ENCODE data around the gene HRH3. TPM values are rescaled to one million over a fixed set of nuclear protein-coding genes. Genes with fewer than 3 reads are reported as not detected.

Gene HRH3
- total RNA-seq, 1 donor from 2014 or later, result not detected

DNA sequence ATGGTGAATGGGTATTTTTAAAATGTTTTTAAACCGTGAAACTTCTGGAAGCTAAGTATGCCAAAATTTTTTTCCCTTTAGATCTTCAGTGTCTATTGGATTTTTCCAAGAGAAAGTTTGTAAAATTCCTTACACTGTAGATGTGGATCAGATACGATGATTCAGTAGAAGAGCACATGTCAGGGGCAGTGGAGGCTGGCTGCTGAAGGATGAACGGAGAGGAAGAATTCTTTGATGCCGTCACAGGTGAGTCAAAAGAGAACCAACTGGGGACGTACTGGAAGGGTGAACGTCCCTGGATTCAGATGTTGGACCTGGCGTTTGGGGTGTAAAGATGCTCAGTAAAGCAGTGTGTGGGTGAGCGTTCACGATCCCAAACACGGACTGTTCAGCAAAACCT, 35.9 kb upstream of the HRH3 start:
- DNase-seq (ENCODE audit: low read depth), result no peak
- TF ChIP-seq, protein P1, sequence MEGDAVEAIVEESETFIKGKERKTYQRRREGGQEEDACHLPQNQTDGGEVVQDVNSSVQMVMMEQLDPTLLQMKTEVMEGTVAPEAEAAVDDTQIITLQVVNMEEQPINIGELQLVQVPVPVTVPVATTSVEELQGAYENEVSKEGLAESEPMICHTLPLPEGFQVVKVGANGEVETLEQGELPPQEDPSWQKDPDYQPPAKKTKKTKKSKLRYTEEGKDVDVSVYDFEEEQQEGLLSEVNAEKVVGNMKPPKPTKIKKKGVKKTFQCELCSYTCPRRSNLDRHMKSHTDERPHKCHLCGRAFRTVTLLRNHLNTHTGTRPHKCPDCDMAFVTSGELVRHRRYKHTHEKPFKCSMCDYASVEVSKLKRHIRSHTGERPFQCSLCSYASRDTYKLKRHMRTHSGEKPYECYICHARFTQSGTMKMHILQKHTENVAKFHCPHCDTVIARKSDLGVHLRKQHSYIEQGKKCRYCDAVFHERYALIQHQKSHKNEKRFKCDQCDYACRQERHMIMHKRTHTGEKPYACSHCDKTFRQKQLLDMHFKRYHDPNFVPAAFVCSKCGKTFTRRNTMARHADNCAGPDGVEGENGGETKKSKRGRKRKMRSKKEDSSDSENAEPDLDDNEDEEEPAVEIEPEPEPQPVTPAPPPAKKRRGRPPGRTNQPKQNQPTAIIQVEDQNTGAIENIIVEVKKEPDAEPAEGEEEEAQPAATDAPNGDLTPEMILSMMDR (conservative IDR thresholded peaks at IDR 0.05; ENCODE audit: low read depth, low read length), result no peak
- no peak overlapping the region for H3K4me3 ChIP-seq (ENCODE audit: low read depth, low read length)

GRCh38 chr20:62254021-62254724, 34.1 kb upstream of the HRH3 start:
- DNase-seq (ENCODE audit: low read depth), result no peak
- no peak overlapping the region for H3K4me3 ChIP-seq (ENCODE audit: low read depth, low read length)
- TF ChIP-seq, protein P1 (conservative IDR thresholded peaks at IDR 0.05; ENCODE audit: low read depth, low read length), result no peak

DNA sequence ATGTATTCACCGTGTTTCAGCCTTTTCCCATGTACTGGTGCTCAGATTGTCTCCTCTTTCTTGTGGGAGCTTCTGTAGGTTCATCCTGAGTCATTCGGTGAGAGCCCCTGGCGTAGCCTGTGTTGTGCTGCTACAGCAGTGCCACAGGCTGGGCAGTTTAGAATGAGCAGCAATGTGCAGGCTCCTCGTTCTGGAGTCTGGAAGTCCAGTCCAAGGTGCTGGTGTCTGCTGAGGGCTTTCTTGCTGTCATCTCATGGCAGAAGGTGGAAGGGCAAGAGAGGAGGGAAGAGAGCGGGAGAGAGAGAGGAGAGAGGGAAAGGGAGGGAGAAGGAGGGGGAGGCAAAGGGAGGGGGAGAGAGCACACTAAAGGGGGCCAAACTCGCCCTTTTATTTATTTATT, 33.3 kb upstream of the HRH3 start:
- TF ChIP-seq, protein P1 (conservative IDR thresholded peaks at IDR 0.05; ENCODE audit: low read depth, low read length), result no peak
- no peak overlapping the region for H3K4me3 ChIP-seq (ENCODE audit: low read depth, low read length)
- no peak for DNase-seq (ENCODE audit: low read depth)

- no peak overlapping the region for H3K4me3 ChIP-seq (ENCODE audit: low read depth, low read length)
- no peak for DNase-seq (ENCODE audit: low read depth)
- TF ChIP-seq, protein P1 (conservative IDR thresholded peaks at IDR 0.05; ENCODE audit: low read depth, low read length), result no peak
Observed at GRCh38 chr20:62252342-62252966, 32.4 kb upstream of the HRH3 start.

GRCh38 chr20:62248890-62249560, 28.9 kb upstream of the HRH3 start:
- TF ChIP-seq, protein P1 (conservative IDR thresholded peaks at IDR 0.05; ENCODE audit: low read depth, low read length), result no peak
- no peak overlapping the region for H3K4me3 ChIP-seq (ENCODE audit: low read depth, low read length)
- DNase-seq (ENCODE audit: low read depth), result no peak

GRCh38 chr20:62246872-62247652, 27.0 kb upstream of the HRH3 start:
- TF ChIP-seq, protein P1 (conservative IDR thresholded peaks at IDR 0.05; ENCODE audit: low read depth, low read length), result no peak
- H3K4me3 ChIP-seq (ENCODE audit: low read depth, low read length), result no peak overlapping the region
- DNase-seq (ENCODE audit: low read depth), result no peak

All from epithelial cell of proximal tubule (primary cell).